Lower lobe of right lung (tissue), 2 donors: ENCODE data around the gene HS3ST1. TPM values are rescaled to one million over a fixed set of nuclear protein-coding genes. Genes with fewer than 3 reads are reported as not detected.
A peak's percentile ranks its signal among the peaks of the same experiment; 100 is the strongest.

Experiments
- ATAC-seq, 2 donors: fragments of 200-7000 bp; cut with Tn5 transposase; one replicate each; pipeline ENCODE4 v1.9.1; 2020 to 2022; ENCODE audit warnings: mild to moderate bottlenecking in 2 of 2, moderate library complexity in 2 of 2
- DNase-seq: peaks from one replicate; pipeline ENCODE4 v3.0.0-alpha.2; 2020
- H3K27ac ChIP-seq: fragments of 200-600 bp; one replicate; pipeline ENCODE4 v1.8.0; 2022
- H3K27me3 ChIP-seq: fragments of 200-600 bp; one replicate; pipeline ENCODE4 v1.8.0; 2022; ENCODE audit warnings: low read depth
- H3K36me3 ChIP-seq: fragments of 200-600 bp; one replicate; pipeline ENCODE4 v1.8.0; 2022; ENCODE audit warnings: mild to moderate bottlenecking
- H3K4me1 ChIP-seq: fragments of 200-600 bp; one replicate; pipeline ENCODE4 v1.8.0; 2022
- H3K4me3 ChIP-seq: fragments of 200-600 bp; one replicate; pipeline ENCODE4 v1.8.0; 2022; ENCODE audit warnings: mild to moderate bottlenecking
- H3K9me3 ChIP-seq: fragments of 200-600 bp; one replicate; pipeline ENCODE4 v1.8.0; 2022
- intact Hi-C: fragments of 100-400 bp; cut with DNase I; formaldehyde crosslinking; loops from one replicate; pipeline ENCODE4 v1.11.0; 2022
- long read RNA-seq: library from polyadenylated mRNA; unstranded; transcript quantifications from one replicate; pipeline ENCODE4 v2.0.0, GENCODE V29; 2021
- total RNA-seq: library from RNA; stranded (reverse); fragmentation: NEBNext Ultra II Directional; extraction: Animal tissue kit (Norgen Biotek cat#: 25700); gene quantifications from one replicate; pipeline ENCODE4 v1.2.1, GENCODE V29; 2021
- TF ChIP-seq, protein P1 (sequence below): fragments of 200-600 bp; IDR thresholded peaks from one replicate; pipeline ENCODE4 v1.8.0; 2022; ENCODE audit warnings: antibody characterized with exemption, mild to moderate bottlenecking
- donor health status: DM: no; HTN: yes; CAD: no; lungs with severe emphysema.

HS3ST1 gene
- total RNA-seq, result 3.8 TPM
- long read RNA-seq, full-length matches to known transcripts, result 7 of 13 reads
- long read RNA-seq, partial matches to known transcripts, result 0 of 13 reads
- long read RNA-seq, other reads (novel, unspliced or antisense), result 6 of 13 reads

DNA sequence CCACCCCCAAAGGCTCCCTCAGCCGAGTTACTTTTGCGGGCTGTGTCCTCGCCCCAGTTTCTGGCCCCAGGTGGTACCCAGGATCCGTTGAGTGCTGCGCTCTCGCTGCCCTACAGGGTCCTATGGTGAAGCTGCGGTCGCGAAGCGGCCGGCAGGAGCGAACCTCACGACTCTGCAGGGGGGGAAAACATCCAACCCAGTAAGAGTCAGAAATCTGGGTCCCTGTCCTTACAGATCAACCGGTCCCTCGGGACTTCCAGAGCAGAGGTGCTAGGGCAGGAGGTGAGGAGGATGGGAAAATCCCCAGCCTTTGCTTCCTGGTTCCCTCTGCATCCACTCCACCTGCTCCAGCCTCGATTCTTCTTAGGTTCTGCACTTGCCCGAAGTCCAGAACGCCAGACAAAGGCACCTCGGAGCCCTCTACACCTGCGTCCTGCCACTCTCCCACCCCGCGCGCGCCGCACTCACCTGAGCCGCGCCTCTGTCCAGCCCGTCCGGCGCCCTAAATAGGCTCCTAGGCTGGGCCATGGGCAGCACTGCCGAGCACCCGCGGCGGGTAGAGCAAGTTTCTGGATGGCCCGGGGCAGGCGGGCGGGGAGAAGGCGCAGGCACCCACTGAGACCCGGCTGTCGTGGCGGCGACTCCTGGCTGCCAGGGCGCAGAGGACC, at the start of gene HS3ST1:
TSS of gene HS3ST1 (minus strand) at position 664 of the 668 bp plus-strand sequence. CDS start 28,889 bp downstream, outside the sequence.
- Histone ChIP-seq H3K9me3 (no peaks in the 10 kb centered on the region), H3K27me3 (peaks cover 32% of the 10 kb centered on the region), H3K36me3 (no peaks in the 10 kb centered on the region), H3K4me1 (peaks cover 19% of the 10 kb centered on the region), H3K27ac (peak within 1 kb of the TSS; percentile 65), H3K4me3 (peak within 1 kb of the TSS; percentile 67)
- intact Hi-C loops, result no loop called here
- ATAC-seq (peak; percentile 31 to 72), DNase-seq (no peak)
- TF ChIP-seq, protein P1, sequence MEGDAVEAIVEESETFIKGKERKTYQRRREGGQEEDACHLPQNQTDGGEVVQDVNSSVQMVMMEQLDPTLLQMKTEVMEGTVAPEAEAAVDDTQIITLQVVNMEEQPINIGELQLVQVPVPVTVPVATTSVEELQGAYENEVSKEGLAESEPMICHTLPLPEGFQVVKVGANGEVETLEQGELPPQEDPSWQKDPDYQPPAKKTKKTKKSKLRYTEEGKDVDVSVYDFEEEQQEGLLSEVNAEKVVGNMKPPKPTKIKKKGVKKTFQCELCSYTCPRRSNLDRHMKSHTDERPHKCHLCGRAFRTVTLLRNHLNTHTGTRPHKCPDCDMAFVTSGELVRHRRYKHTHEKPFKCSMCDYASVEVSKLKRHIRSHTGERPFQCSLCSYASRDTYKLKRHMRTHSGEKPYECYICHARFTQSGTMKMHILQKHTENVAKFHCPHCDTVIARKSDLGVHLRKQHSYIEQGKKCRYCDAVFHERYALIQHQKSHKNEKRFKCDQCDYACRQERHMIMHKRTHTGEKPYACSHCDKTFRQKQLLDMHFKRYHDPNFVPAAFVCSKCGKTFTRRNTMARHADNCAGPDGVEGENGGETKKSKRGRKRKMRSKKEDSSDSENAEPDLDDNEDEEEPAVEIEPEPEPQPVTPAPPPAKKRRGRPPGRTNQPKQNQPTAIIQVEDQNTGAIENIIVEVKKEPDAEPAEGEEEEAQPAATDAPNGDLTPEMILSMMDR, result no peak

DNA sequence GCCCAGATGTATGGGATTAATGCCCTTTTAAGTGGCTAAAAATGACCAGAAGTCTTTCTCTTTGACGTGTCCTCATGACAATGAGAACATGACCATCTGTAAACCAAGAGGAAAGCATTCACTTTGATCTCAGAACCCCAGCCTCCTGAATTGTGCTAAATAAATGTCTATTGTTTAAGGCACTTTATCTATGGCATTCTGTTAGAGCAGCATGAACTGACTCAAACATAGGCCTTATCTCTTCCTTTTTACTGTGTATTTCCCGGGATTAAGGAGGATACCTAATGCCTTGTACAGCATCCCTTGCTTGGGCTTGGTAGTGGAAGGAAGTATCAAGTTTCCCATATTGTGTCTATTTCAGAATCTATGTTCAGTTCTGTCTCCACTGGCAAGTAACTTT, 47.2 kb upstream of the HS3ST1 start:
- intact Hi-C loops, result no loop called here

DNA sequence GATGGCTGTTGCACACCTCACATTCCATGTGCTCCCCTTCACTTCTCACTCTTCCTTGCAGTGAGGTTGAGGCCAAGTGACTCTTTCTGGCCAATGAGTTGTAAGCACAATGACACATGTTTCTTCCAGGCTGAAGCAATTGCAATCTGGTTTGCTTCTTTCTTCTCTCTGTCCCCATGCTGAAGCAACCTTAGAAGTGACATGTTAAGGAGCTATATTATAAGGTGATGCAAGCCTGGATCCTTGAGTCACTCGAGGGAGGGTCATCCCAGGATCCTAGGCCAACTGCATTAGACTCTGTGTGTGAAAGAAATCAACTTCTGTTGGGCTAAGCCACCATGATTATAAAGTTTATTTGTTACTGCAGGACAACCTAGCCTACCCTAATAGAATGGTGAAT, 45.5 kb upstream of the HS3ST1 start:
- no peak overlapping the region for H3K4me3 ChIP-seq
- intact Hi-C loops, result no loop called here
- DNase-seq, result no peak
- TF ChIP-seq, protein P1, result no peak
- H3K27me3 ChIP-seq, result no peaks in the 10 kb centered on the region
- H3K9me3 ChIP-seq, result no peaks in the 10 kb centered on the region
- no peak overlapping the region for H3K27ac ChIP-seq
- no peaks in the 10 kb centered on the region for H3K36me3 ChIP-seq
- ATAC-seq, result no peak
- peaks cover 11% of the 10 kb centered on the region for H3K4me1 ChIP-seq

More for the DNA sequence above, 47.2 kb upstream of the HS3ST1 start:
- no peak overlapping the region for H3K4me3 ChIP-seq
- H3K27ac ChIP-seq, result no peak overlapping the region
- H3K9me3 ChIP-seq, result no peaks in the 10 kb centered on the region
- ATAC-seq, result no peak
- no peak for DNase-seq
- H3K36me3 ChIP-seq, result no peaks in the 10 kb centered on the region
- TF ChIP-seq, protein P1, result no peak
- H3K27me3 ChIP-seq, result no peaks in the 10 kb centered on the region
- H3K4me1 ChIP-seq, result peaks cover 12% of the 10 kb centered on the region

DNA sequence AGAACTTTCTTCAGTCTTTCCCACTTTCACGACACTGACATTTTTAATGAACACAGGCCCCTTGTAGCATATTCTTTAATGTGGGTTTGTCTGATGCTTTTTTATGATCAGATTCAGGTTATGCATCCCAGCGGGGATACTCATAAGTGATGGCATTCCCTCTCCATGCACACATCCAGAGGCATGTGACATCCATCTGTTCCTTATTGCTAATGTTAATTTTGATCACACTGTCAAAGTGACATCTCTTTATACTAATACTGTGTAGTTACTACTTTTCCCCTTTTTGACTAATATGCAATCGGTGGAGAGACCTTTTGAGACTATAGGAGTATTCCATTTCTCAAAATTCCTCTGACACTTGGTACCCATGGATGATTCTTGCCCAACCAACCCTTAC, 43.8 kb upstream of the HS3ST1 start:
- DNase-seq (no peak), ATAC-seq (no peak)
- H3K4me1 ChIP-seq, result peaks cover 11% of the 10 kb centered on the region
- H3K9me3 ChIP-seq, result no peaks in the 10 kb centered on the region
- H3K4me3 ChIP-seq, result no peak overlapping the region
- H3K36me3 ChIP-seq, result no peaks in the 10 kb centered on the region
- intact Hi-C loops, result no loop called here
- H3K27me3 ChIP-seq, result no peaks in the 10 kb centered on the region
- no peak overlapping the region for H3K27ac ChIP-seq
- TF ChIP-seq, protein P1, result no peak

DNA sequence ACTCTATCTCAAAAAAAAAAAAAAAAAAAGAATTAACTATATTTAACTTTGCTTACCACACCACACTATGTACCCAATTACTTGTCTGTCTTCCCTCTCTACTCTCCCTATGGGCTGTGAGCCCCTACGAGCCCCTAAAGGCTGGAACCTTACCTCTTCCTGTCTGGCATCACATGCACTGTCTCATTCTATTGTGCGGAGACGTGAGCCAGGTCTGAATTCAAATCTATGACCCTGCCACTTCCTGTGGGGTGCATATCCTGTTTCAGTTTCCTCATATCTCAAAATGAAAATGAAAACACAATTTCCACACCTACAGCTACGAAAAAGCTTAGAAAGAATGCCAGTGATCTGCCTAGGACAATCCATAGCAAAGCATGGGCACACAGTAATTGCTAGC, 42.9 kb upstream of the HS3ST1 start:
- intact Hi-C loops, result no loop called here
- DNase-seq (no peak), ATAC-seq (peak; percentile 80 to 82)
- Histone ChIP-seq H3K4me3 (peak overlapping the region; percentile 32), H3K27ac (peak overlapping the region; percentile 50), H3K9me3 (no peaks in the 10 kb centered on the region), H3K27me3 (no peaks in the 10 kb centered on the region), H3K4me1 (peaks cover 11% of the 10 kb centered on the region), H3K36me3 (no peaks in the 10 kb centered on the region)
- TF ChIP-seq, protein P1, result no peak
